B cell (primary cell): ENCODE measurements around the gene PKM. TPM values are rescaled to one million over a fixed set of nuclear protein-coding genes. Genes with fewer than 3 reads are reported as not detected.

Experiments
- ATAC-seq: fragments of 200-7000 bp; cut with Tn5 transposase; one replicate; pipeline ENCODE4 v1.10.0; 2021; ENCODE audit warnings: low read depth, mild to moderate bottlenecking, moderate number of reproducible peaks, moderate library complexity
- CTCF ChIA-PET: fragments of 350-600 bp; sonication (Branson Sonifier 250); formaldehyde crosslinking; loops from one replicate; lab custom pipeline; 2021; ENCODE audit warnings: antibody characterized with exemption, inconsistent platforms; lab: Charles Lee
- POLR2A ChIA-PET: fragments of 350-600 bp; sonication (Branson Sonifier 250); formaldehyde crosslinking; loops from one replicate; lab custom pipeline; 2021; ENCODE audit warnings: antibody characterized with exemption; lab: Charles Lee
- DNase-seq: peaks from one replicate; pipeline ENCODE4 v3.0.0; 2013
- H2AFZ ChIP-seq: 2 replicates; pipeline ENCODE4 v1.6.1; 2012; ENCODE audit warnings: mild to moderate bottlenecking, low read depth, low read length; ENCODE audit not compliant: insufficient read depth, poor library complexity, severe bottlenecking
- H3K27ac ChIP-seq, 2 donors: 1 replicate in 1 of 2; 2 replicates in 1 of 2; pipeline ENCODE4 v1.5.1; 2012 to 2013; ENCODE audit warnings: low read length in 2 of 2, mild to moderate bottlenecking in 2 of 2, moderate library complexity in 1 of 2
- H3K27me3 ChIP-seq, 4 experiments: fragments of 200-600 bp in 1 of 4; sonication (generic) in 1 of 4; replicated peaks in 1 of 4; 1 replicate in 2 of 4; 2 replicates in 2 of 4; pipeline versions ENCODE4 v1.6.1 to v1.7.0; 2013 to 2016; ENCODE audit warnings: low read length in 3 of 4, mild to moderate bottlenecking in 2 of 4, mixed read lengths in 1 of 4, moderate library complexity in 1 of 4; ENCODE audit not compliant: insufficient read depth in 4 of 4, control insufficient read depth in 3 of 4; ENCODE audit errors: control extremely low read depth in 1 of 4
- H3K36me3 ChIP-seq, 2 experiments: replicated peaks in 1 of 2; 1 replicate in 1 of 2; 2 replicates in 1 of 2; pipeline versions ENCODE4 v1.6.1 to v1.7.1; 2013; ENCODE audit warnings: low read length in 1 of 2; ENCODE audit not compliant: insufficient read depth in 2 of 2, control insufficient read depth in 1 of 2; ENCODE audit errors: control extremely low read depth in 1 of 2, extremely low read depth in 1 of 2
- H3K4me1 ChIP-seq, 2 donors: fragments of 200-600 bp in 1 of 2; sonication (generic) in 1 of 2; 1 replicate in 1 of 2; 2 replicates in 1 of 2; pipeline versions ENCODE4 v1.5.1 to v1.6.1; 2013 to 2017; ENCODE audit warnings: low read length in 2 of 2; ENCODE audit not compliant: control insufficient read depth in 2 of 2, insufficient read depth in 2 of 2
- H3K4me2 ChIP-seq: replicated peaks from 2 replicates; pipeline ENCODE3; 2012; ENCODE audit warnings: mild to moderate bottlenecking, low read depth, low read length; ENCODE audit not compliant: poor library complexity, severe bottlenecking
- H3K4me3 ChIP-seq, 5 experiments: fragments of 200-600 bp in 1 of 5; sonication (generic) in 1 of 5; 1 replicate in 3 of 5; 2 replicates in 2 of 5; pipeline versions ENCODE4 v1.5.1 to v1.7.0; 2011 to 2016; ENCODE audit warnings: low read length in 4 of 5, mild to moderate bottlenecking in 4 of 5, low read depth in 2 of 5, control low read depth in 1 of 5, moderate library complexity in 1 of 5; ENCODE audit not compliant: insufficient read depth in 1 of 5; ENCODE audit errors: control extremely low read depth in 1 of 5, extremely low read depth in 1 of 5
- H3K79me2 ChIP-seq: fragments of 200-600 bp; sonication (generic); one replicate; pipeline ENCODE4 v1.6.0; 2016; ENCODE audit warnings: low read length; ENCODE audit not compliant: control insufficient read depth, insufficient read depth
- H3K9ac ChIP-seq: fragments of 200-600 bp; sonication (generic); 2 replicates; pipeline ENCODE4 v1.6.1; 2017; ENCODE audit warnings: mild to moderate bottlenecking, low read length, moderate library complexity
- H3K9me3 ChIP-seq, 3 donors: one replicate each; pipeline versions ENCODE4 v1.6.1 to v1.7.1; 2013; ENCODE audit warnings: low read length in 2 of 3; ENCODE audit not compliant: control insufficient read depth in 2 of 3, insufficient read depth in 1 of 3; ENCODE audit errors: control extremely low read depth in 1 of 3
- H4K20me1 ChIP-seq: 2 replicates; pipeline ENCODE4 v1.6.0; 2012; ENCODE audit warnings: mild to moderate bottlenecking, low read length; ENCODE audit not compliant: insufficient read depth, control insufficient read depth, poor library complexity, severe bottlenecking
- H3K27ac Mint-ChIP-seq: one replicate; pipeline ENCODE4 v1.8.0; 2021; ENCODE audit warnings: mixed read lengths
- H3K27me3 Mint-ChIP-seq: one replicate; pipeline ENCODE4 v1.8.0; 2021; ENCODE audit warnings: mixed read lengths
- H3K4me1 Mint-ChIP-seq: one replicate; pipeline ENCODE4 v1.8.0; 2021; ENCODE audit warnings: mixed read lengths
- H3K4me3 Mint-ChIP-seq: one replicate; pipeline ENCODE4 v1.8.0; 2021; ENCODE audit warnings: mixed read lengths
- H3K9me3 Mint-ChIP-seq: one replicate; pipeline ENCODE4 v1.8.0; 2022; ENCODE audit warnings: mixed read lengths; ENCODE audit not compliant: insufficient read depth
- CTCF ChIP-seq: fragments of 200-600 bp; IDR thresholded peaks from one replicate; pipeline ENCODE4 v1.8.0; 2022; ENCODE audit warnings: antibody characterized with exemption, mild to moderate bottlenecking
- EZH2 ChIP-seq: IDR thresholded peaks from 2 replicates; pipeline ENCODE4 v1.6.1; 2012; ENCODE audit warnings: borderline replicate concordance, low read depth, mild to moderate bottlenecking, moderate library complexity, low read length; ENCODE audit not compliant: insufficient read depth, poor library complexity, severe bottlenecking
- WGBS: methylation state at CpG from one replicate; pipeline ENCODE4 v1.1.5; 2013; ENCODE audit warnings: missing lambda C conversion rate; ENCODE audit not compliant: insufficient coverage; 5-methylcytosine and 5-hydroxymethylcytosine counted together
- intact Hi-C: fragments of 100-400 bp; cut with micrococcal nuclease; formaldehyde crosslinking; loops from one replicate; pipeline ENCODE4 v1.10.0; 2022
- polyA plus RNA-seq: library from polyadenylated mRNA; depleted of rRNA; stranded (reverse); fragments of >200 nt; gene quantifications from 2 replicates; pipeline ENCODE4 v1.2.3, GENCODE V29; 2012
- total RNA-seq, 2 donors: library from RNA; stranded (reverse); fragments of 120-200 nt in 1 of 2; gene quantifications; 1 replicate in 1 of 2; 2 replicates in 1 of 2; pipeline versions ENCODE4 v1.2.3 to v1.2.4, GENCODE V29; 2013 to 2022

PKM gene
- total and polyA plus RNA-seq, 2 donors (not counting 1 experiment from before 2014, with no cell fraction given): 179 to 323 TPM

GRCh38 chr15:72178976-72179585, 51.9 kb downstream of the PKM start:
- H2AFZ ChIP-seq: no peak overlapping the region
- no peaks in the 10 kb centered on the region for H3K4me1 ChIP-seq
- no peak overlapping the region for H3K9ac ChIP-seq
- ChIA-PET CTCF (interaction anchor here (1.6 kb wide), 1 partner anchor 21 kb away, joined by 3 read pairs; no protein-coding TSS in a partner anchor), POLR2A (no interaction called here)
- peaks cover 0 to 18% (median 2%) of the 10 kb centered on the region in 4 experiments for H3K27me3 ChIP-seq
- WGBS: 96% methylated on average over 6 of the region's 13 CpGs
- H3K4me2 ChIP-seq: no peak overlapping the region
- no peaks in the 10 kb centered on the region for H3K9me3 ChIP-seq
- no peak overlapping the region for H3K4me3 Mint-ChIP-seq
- H3K4me1 Mint-ChIP-seq: no peaks in the 10 kb centered on the region
- no peak overlapping the region for H3K27ac ChIP-seq
- DNase-seq (no peak), ATAC-seq (no peak)
- H3K27me3 Mint-ChIP-seq: peaks cover 42% of the 10 kb centered on the region
- no peaks in the 10 kb centered on the region for H3K9me3 Mint-ChIP-seq
- no peak overlapping the region for H3K4me3 ChIP-seq
- H3K79me2 ChIP-seq: no peaks in the 10 kb centered on the region
- H3K36me3 ChIP-seq: no peaks in the 10 kb centered on the region
- TF ChIP-seq CTCF (no peak), EZH2 (no peak)
- no peak overlapping the region for H3K27ac Mint-ChIP-seq
- intact Hi-C loops: no loop called here
- H4K20me1 ChIP-seq: no peaks in the 10 kb centered on the region

GRCh38 chr15:72176743-72177142, 54.2 kb downstream of the PKM start:
- Histone ChIP-seq H3K27me3 (peaks cover 0 to 5% (median 0%) of the 10 kb centered on the region in 4 experiments), H3K4me3 (no peak overlapping the region), H3K4me2 (no peak overlapping the region), H2AFZ (no peak overlapping the region), H3K9me3 (no peaks in the 10 kb centered on the region), H3K36me3 (no peaks in the 10 kb centered on the region), H3K4me1 (no peaks in the 10 kb centered on the region), H4K20me1 (no peaks in the 10 kb centered on the region), H3K79me2 (no peaks in the 10 kb centered on the region), H3K9ac (no peak overlapping the region), H3K27ac (no peak overlapping the region)
- no peak for DNase-seq
- 100% methylated on average over 2 of the region's 3 CpGs for WGBS
- H3K4me3 Mint-ChIP-seq: no peak overlapping the region
- TF ChIP-seq EZH2 (no peak), CTCF (no peak)
- no peaks in the 10 kb centered on the region for H3K9me3 Mint-ChIP-seq
- POLR2A ChIA-PET: no interaction called here
- ATAC-seq: no peak
- CTCF ChIA-PET: interaction anchor here (0.6 to 0.8 kb wide), 2 partner anchors 9 to 433 kb away, joined by 3 to 4 read pairs; no protein-coding TSS in a partner anchor
- intact Hi-C loops: no loop called here
- H3K4me1 Mint-ChIP-seq: no peaks in the 10 kb centered on the region
- H3K27ac Mint-ChIP-seq: no peak overlapping the region
- peaks cover 38% of the 10 kb centered on the region for H3K27me3 Mint-ChIP-seq
